Fibroblast of the aortic adventitia (primary cell): ENCODE results near the gene TAF4. TPM values are rescaled to one million over a fixed set of nuclear protein-coding genes. Genes with fewer than 3 reads are reported as not detected.

Source experiments
- DNase-seq: peaks from one replicate; pipeline ENCODE4 v3.0.0-alpha.2; 2010; ENCODE audit warnings: low read depth
- H3K4me3 ChIP-seq: 2 replicates; pipeline ENCODE4 v1.5.1; 2011; ENCODE audit warnings: low read depth, mild to moderate bottlenecking, control low read depth, low read length, moderate library complexity
- total RNA-seq: library from RNA; depleted of rRNA; stranded (reverse); fragments of >200 nt; gene quantifications from 2 replicates; pipeline ENCODE4 v1.2.3, GENCODE V29; 2012; ENCODE audit warnings: low replicate concordance
- TF ChIP-seq, protein P1 (sequence below): IDR thresholded peaks from 2 replicates; pipeline ENCODE4 v1.5.1; 2011; ENCODE audit warnings: mild to moderate bottlenecking, low read length, control low read depth, inconsistent platforms; ENCODE audit not compliant: insufficient read depth

TAF4 gene
- total RNA-seq, 1 donor: 5.4 TPM

DNA sequence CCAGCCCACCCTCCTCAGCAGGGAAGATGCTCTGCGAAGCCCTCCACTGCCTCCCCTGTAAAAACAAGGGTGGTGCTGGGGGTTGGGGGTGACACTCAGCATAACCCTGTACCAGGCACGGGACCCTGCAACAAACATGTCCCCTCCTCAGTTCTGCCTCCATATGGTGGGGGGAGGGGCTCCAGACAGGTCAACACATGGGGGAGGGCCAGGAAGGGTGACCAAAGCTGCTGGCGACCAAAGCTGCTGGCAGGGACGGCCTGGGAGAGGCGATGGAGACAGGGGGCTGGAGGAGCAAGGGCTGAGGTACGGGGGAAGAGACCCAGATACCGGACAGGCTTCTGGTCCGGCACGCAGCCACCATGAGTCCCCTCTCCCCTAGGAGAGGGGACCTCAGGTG is 123.2 kb downstream of the TAF4 start:
- TF ChIP-seq, protein P1, sequence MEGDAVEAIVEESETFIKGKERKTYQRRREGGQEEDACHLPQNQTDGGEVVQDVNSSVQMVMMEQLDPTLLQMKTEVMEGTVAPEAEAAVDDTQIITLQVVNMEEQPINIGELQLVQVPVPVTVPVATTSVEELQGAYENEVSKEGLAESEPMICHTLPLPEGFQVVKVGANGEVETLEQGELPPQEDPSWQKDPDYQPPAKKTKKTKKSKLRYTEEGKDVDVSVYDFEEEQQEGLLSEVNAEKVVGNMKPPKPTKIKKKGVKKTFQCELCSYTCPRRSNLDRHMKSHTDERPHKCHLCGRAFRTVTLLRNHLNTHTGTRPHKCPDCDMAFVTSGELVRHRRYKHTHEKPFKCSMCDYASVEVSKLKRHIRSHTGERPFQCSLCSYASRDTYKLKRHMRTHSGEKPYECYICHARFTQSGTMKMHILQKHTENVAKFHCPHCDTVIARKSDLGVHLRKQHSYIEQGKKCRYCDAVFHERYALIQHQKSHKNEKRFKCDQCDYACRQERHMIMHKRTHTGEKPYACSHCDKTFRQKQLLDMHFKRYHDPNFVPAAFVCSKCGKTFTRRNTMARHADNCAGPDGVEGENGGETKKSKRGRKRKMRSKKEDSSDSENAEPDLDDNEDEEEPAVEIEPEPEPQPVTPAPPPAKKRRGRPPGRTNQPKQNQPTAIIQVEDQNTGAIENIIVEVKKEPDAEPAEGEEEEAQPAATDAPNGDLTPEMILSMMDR: no peak
- no peak for DNase-seq
- no peak overlapping the region for H3K4me3 ChIP-seq

DNA sequence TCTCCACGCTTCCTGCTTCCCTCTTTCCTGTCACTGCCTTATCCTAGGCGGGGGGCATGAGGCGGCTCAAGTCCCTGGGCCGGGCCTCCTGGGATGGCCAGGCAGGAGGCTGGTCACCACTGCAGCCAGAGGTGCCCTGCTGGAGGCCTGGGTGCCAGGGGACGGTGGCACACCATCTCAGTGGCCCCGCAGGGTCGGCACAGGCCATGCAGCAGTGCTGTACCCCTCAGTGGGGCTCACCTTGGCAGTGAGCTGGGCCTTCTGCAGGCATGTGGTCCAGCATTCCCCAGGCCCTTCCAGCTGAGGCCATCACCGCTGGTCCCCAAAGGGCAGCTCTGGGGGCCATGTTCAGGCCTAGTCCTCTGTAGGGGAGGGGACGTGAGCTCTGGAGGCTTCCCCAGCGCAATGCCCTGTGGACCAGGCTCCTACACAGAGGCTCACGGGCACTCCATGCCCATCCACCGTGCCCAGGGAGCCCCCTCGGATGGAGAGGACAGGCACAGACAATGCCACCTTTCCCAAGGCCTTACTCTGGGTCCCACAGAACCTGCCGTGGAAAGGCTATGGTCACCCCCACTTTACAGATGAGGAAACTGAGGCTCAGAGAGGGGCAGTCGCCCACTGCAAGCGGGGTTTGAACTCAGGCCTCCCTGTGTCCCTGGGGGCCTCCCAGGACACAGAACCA is 123.8 kb downstream of the TAF4 start:
- no peak for DNase-seq
- TF ChIP-seq, protein P1: no peak

DNA sequence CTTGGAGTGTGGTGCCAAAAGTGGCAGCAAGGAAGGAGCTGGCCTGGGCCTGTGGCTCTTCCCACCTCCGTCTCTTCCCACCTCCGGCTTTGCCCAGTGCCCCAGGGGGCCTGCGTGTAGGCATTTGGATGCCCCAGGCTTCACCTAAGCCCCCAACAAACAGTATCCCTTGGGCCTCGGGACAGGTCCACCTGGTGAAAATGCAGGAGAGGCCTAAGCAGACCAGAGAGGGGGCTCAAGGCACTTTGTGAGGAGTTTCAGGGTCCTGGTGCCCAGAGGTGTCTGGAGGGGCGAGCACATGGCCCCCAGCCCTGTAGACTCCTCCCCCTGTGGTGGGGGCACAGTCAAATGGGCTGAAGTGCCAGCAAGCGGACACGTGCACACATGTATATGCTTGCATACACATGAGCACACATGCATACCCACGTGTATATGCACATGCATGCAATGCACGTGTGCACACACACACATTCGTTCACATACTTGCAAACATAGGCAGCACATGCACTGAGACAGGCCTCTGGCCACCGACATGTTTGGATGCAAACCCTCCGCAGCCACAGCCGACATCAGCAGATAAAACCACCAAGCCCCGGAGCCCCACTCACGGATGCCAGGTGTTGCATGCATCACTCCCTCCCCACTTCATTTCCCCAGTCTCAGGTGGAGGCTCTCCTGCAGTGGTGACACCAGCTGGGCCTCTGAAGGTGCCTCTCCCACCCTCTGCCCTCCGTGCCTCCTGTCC is 124.5 kb downstream of the TAF4 start:
- no peak for DNase-seq
- no peak overlapping the region for H3K4me3 ChIP-seq
- TF ChIP-seq, protein P1: no peak

More for the DNA sequence above, 123.8 kb downstream of the TAF4 start:
- H3K4me3 ChIP-seq: no peak overlapping the region

GRCh38 chr20:61940491-61940890 is 125.2 kb downstream of the TAF4 start:
- no peak overlapping the region for H3K4me3 ChIP-seq
- no peak for DNase-seq
- TF ChIP-seq, protein P1: no peak

DNA sequence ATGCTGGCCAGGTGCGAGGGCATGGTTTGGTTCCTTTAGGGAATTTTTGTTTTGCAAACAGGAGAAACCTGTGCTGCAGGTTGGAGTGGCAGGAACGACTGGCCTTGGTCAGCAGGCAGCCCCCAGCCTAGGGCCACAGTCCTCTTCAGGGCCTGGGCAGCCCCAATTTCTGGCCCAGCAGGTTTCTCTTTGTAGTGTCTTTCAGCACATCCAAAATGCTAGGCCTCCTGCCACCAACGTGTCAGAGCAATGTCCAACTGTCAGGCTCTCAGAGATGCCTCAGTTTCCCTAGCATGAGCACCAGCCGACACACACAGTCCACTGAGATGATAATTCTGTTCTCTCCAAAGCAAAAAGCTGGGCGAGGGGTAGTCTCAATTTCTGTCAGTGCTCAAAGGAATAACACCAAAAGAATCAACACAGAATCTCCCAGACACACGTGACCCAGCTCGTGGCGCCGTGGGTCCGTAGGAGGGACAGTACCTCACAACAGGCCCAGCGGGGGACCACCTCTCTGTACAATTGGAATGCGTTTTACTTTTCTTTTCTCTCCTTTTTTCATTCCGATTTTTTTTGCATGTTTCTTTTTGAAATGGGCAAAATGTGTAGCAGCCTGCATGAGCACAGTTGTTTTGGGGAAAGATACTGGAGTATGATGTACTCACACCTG is 125.9 kb downstream of the TAF4 start:
- DNase-seq: no peak
- TF ChIP-seq, protein P1: no peak
- H3K4me3 ChIP-seq: no peak overlapping the region

DNA sequence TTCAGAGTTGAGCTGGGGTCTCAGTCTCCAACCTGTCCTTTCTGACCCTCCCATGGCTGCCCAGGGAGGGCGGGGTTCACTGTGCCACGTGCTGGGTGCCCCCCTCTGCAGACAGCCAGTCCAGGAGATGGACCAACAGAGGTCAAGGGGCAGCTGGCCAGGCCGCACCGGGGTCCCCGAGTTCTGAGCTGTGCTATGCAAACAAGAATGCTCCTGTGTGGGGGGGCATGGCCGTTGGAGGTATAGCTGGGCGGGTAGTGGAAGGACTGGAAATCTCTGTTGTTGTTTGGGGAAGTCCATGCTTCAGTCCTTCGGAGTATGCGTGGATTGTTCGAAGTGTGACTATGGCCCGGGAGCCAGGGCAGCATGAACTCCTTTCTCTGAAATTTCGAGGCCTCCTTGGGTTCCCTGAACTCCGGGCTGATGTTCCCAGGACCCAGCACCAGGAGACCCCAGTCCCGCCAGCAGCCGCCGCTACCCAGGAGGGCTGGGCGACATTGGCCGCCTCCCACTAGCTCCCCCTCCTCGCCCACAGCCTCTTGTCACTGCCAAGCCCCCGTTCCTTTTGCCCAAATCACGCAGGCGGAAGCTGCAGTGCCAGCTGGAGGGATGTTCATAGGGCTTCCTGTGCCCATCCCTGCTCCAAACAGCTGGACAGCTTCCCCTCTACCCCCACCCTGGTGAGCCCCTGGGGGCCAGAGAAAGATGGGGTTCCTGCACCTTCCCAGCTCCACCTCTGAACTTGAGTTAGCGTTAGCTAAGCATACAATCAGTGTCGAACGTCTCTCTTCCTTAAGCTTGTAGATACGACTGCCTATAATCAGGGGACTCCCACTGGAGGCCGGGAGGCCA is 126.6 kb downstream of the TAF4 start:
- TF ChIP-seq, protein P1: no peak
- H3K4me3 ChIP-seq: no peak overlapping the region
- no peak for DNase-seq
